Measurements from ENCODE around the gene ANXA10. TPM values are rescaled to one million over a fixed set of nuclear protein-coding genes. Genes with fewer than 3 reads are reported as not detected.

Gene ANXA10
- 1.6 TPM in 1 of 2 replicates, not detected in the other for total RNA-seq

GRCh38 chr4:168092176-168092712 is at the start of gene ANXA10:
Gene ANXA10, plus strand, starts transcription at chr4:168092537. Its CDS starts 164 bp downstream, at chr4:168092701.

Other genes with a start within 250 kb of the ANXA10 start
- gene DDX60, start 226.2 kb downstream of the ANXA10 start, total RNA-seq = 5.2 and 9.5 TPM in 2 replicates

Measured in mesangial cell (primary cell).